ENCODE data around the gene CFHR4. TPM values are rescaled to one million over a fixed set of nuclear protein-coding genes. Genes with fewer than 3 reads are reported as not detected.

The CFHR4 gene
- total RNA-seq, 1 experiment from 2014 or later: not detected

GRCh38 chr1:196954778-196955177 lies 66.9 kb downstream of the CFHR4 start:
- no peaks in the 10 kb centered on the region for H3K36me3 ChIP-seq (ENCODE audit: control insufficient read depth in 1 of 2, insufficient read depth in 2 of 2, low read length in 2 of 2)
- BruUV-seq (replicated peaks): no TSS peak
- TF ChIP-seq MAX (IDR thresholded peaks at IDR 0.05) (no peak), CTCF (IDR thresholded peaks at IDR 0.05 in 2 of 3, conservative IDR thresholded peaks at IDR 0.05 in 1 of 3; ENCODE audit: borderline replicate concordance in 1 of 3, insufficient read depth in 1 of 3, low read depth in 2 of 3, low read length in 2 of 3) (no peak), SP1 (IDR thresholded peaks at IDR 0.05; ENCODE audit: low read depth) (no peak), YY1 (IDR thresholded peaks at IDR 0.05; ENCODE audit: extremely low read depth, insufficient replicate concordance, low read depth, low read length) (no peak), ZFX (IDR thresholded peaks at IDR 0.05) (no peak), CBX3 (IDR thresholded peaks at IDR 0.05; ENCODE audit: low read depth) (no peak), ATF3 (IDR thresholded peaks at IDR 0.05) (no peak), ELF1 (IDR thresholded peaks at IDR 0.05; ENCODE audit: borderline replicate concordance, low read depth) (no peak)
- H3K9ac ChIP-seq (ENCODE audit: low read length): no peak overlapping the region
- RAD21 ChIA-PET (ENCODE audit: low non-redundant PET in 1 of 2, low total read pairs in 2 of 2, uncharacterized antibody in 2 of 2, unreplicated experiment in 2 of 2): no interaction called here
- no peak overlapping the region for H3K4me3 ChIP-seq (replicated peaks in 1 of 2; ENCODE audit: low read depth in 1 of 2, low read length in 2 of 2)
- H2AFZ ChIP-seq (ENCODE audit: low read depth, low read length, poor library complexity, severe bottlenecking): no peak overlapping the region
- ATAC-seq (no peak), DNase-seq (ENCODE audit: low read depth, low spot score) (no peak)
- H3K79me2 ChIP-seq (ENCODE audit: insufficient read depth, low read length): no peaks in the 10 kb centered on the region
- no peaks in the 10 kb centered on the region for H3K9me3 ChIP-seq (ENCODE audit: control insufficient read depth in 1 of 2, insufficient read depth in 1 of 2, low read depth in 1 of 2, low read length in 2 of 2)
- H3K4me2 ChIP-seq (ENCODE audit: low read length): no peak overlapping the region
- H3K4me1 ChIP-seq (ENCODE audit: control insufficient read depth in 1 of 2, insufficient read depth in 2 of 2, low read length in 2 of 2): no peaks in the 10 kb centered on the region
- H3K9me2 ChIP-seq (ENCODE audit: insufficient read depth): no peaks in the 10 kb centered on the region; the same call in 1 of the 2 replicates
- CTCF ChIA-PET: no interaction called here
- intact Hi-C loops (cut with micrococcal nuclease): no loop called here
- H4K20me1 ChIP-seq (ENCODE audit: insufficient read depth): no peaks in the 10 kb centered on the region
- no peak overlapping the region for H3K27ac ChIP-seq (ENCODE audit: low read depth, low read length)
- POLR2A ChIA-PET: no interaction called here
- no peaks in the 10 kb centered on the region for H3K27me3 ChIP-seq (ENCODE audit: insufficient read depth, low read length)

- Histone ChIP-seq H3K27me3 (ENCODE audit: insufficient read depth, low read length) (no peaks in the 10 kb centered on the region), H3K4me1 (ENCODE audit: control insufficient read depth in 1 of 2, insufficient read depth in 2 of 2, low read length in 2 of 2) (no peaks in the 10 kb centered on the region), H2AFZ (ENCODE audit: low read depth, low read length, poor library complexity, severe bottlenecking) (no peak overlapping the region), H4K20me1 (ENCODE audit: insufficient read depth) (no peaks in the 10 kb centered on the region), H3K27ac (ENCODE audit: low read depth, low read length) (no peak overlapping the region), H3K9ac (ENCODE audit: low read length) (no peak overlapping the region), H3K9me3 (ENCODE audit: control insufficient read depth in 1 of 2, insufficient read depth in 1 of 2, low read depth in 1 of 2, low read length in 2 of 2) (no peaks in the 10 kb centered on the region), H3K9me2 (ENCODE audit: insufficient read depth) (no peaks in the 10 kb centered on the region), H3K4me3 (replicated peaks in 1 of 2; ENCODE audit: low read depth in 1 of 2, low read length in 2 of 2) (no peak overlapping the region), H3K4me2 (ENCODE audit: low read length) (no peak overlapping the region), H3K79me2 (ENCODE audit: insufficient read depth, low read length) (no peaks in the 10 kb centered on the region), H3K36me3 (ENCODE audit: control insufficient read depth in 1 of 2, insufficient read depth in 2 of 2, low read length in 2 of 2) (no peaks in the 10 kb centered on the region)
- ATAC-seq (no peak), DNase-seq (ENCODE audit: low read depth, low spot score) (no peak)
- intact Hi-C loops (cut with micrococcal nuclease): no loop called here
- ChIA-PET RAD21 (ENCODE audit: low non-redundant PET in 1 of 2, low total read pairs in 2 of 2, uncharacterized antibody in 2 of 2, unreplicated experiment in 2 of 2) (no interaction called here), CTCF (no interaction called here), POLR2A (no interaction called here)
- BruUV-seq (replicated peaks): no TSS peak
- TF ChIP-seq RAD21 (IDR thresholded peaks at IDR 0.05; ENCODE audit: low read depth): no peak
- no peak for TF ChIP-seq ZNF274 (IDR thresholded peaks at IDR 0.05; ENCODE audit: low read depth, low read length)
- no peak for TF ChIP-seq CTCF (IDR thresholded peaks at IDR 0.05 in 2 of 3, conservative IDR thresholded peaks at IDR 0.05 in 1 of 3; ENCODE audit: borderline replicate concordance in 1 of 3, insufficient read depth in 1 of 3, low read depth in 2 of 3, low read length in 2 of 3)
- no peak for TF ChIP-seq POLR2A (IDR thresholded peaks at IDR 0.05; ENCODE audit: borderline replicate concordance, extremely low read depth, insufficient read depth, insufficient read length)
- TF ChIP-seq CBX3 (IDR thresholded peaks at IDR 0.05; ENCODE audit: low read depth): no peak
- TF ChIP-seq ZBTB33 (IDR thresholded peaks at IDR 0.05; ENCODE audit: extremely low read depth, insufficient replicate concordance, low read length): no peak
- no peak for TF ChIP-seq SP1 (IDR thresholded peaks at IDR 0.05; ENCODE audit: low read depth)
- TF ChIP-seq SRF (IDR thresholded peaks at IDR 0.05; ENCODE audit: low read depth): no peak
- no peak for TF ChIP-seq POLR2AphosphoS5 (IDR thresholded peaks at IDR 0.05; ENCODE audit: low read depth, low read length)
Measured at GRCh38 chr1:196955926-196956325, 68.1 kb downstream of the CFHR4 start.

Measured in HCT116 (cell line).